Stimulated activated naive CD8-positive, alpha-beta T cell treated with anti-CD3 and anti-CD28 coated beads, Interleukin-15, Interleukin-2, amounts not matched to agents 100 U/mL and 50 U/mL, for 24 hours (primary cell): Measurements from ENCODE around the gene VCL.

ENCODE experiments used
- ATAC-seq: fragments of 150-1000 bp; cut with Tn5 transposase; one replicate; pipeline ENCODE4 v1.10.0; 2021
- DNase-seq: peaks from one replicate; pipeline ENCODE4 v3.0.0; 2021

Gene VCL

GRCh38 chr10:74151879-74152722, 154.2 kb downstream of the VCL start:
- no peak for DNase-seq
- no peak for ATAC-seq

- no peak for DNase-seq
- ATAC-seq = no peak
These were observed 155.2 kb downstream of the VCL start for GRCh38 chr10:74153123-74153522.

DNA sequence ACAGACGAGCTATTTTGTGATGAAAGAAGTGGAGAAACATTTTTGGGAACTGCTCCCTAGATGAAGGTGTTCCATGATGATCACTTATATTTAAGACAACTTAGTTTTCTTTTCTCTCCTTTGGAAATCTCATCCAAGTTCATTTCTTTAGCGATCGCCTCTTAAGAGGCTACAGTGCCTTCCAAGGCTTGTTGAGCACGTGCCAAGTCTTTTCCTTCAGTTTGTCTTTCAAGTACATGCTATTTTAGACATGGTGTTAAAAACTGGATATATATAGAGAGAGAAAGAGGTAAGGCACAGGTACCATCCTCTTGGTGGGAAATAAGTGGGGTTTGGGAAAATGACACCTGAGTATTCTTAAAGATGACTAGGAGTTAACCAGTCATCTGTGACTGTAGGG, 155.8 kb downstream of the VCL start:
- DNase-seq (no peak), ATAC-seq (no peak)

DNA sequence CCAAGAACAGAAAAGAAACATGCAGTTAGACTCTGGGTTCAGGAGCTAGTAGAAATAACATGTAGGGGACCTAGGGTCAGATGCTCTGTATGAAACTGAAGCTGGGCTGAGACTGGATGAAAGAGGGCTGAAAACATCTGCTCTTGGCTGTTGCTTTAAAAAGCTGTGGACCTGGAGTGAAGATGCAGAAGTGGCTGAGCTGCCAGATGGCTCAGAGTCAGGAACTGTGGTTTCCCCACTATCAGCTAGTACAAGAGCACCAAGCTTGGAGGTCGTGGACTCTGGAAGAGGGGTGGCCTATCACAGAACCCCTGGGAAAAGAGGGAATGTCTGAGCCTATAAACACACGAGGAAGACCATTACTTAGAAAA, 159.0 kb downstream of the VCL start:
- DNase-seq = no peak
- no peak for ATAC-seq

DNA sequence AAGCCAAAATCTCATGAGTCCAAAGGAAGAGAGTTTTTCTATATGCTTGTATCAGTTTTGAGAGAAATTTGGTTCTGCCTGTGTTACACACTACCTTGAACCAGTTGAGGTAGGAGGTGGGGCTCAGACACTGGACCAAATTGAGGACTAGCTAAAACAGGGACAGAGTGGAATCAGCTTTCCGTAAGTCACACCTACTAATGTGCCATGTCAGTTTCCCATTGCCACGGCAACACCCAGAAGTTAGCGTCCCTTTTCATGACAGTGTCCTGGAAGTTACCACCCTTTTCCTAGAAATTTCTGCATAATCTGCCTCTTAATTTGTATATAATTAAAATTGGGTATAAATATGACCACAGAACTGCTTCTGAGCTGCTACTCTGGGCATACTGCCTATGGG, 162.1 kb downstream of the VCL start:
- DNase-seq (no peak), ATAC-seq (no peak)

- no peak for ATAC-seq
- no peak for DNase-seq
These were observed 165.6 kb downstream of the VCL start for GRCh38 chr10:74163319-74164068.

GRCh38 chr10:74164716-74165529, 167.0 kb downstream of the VCL start:
- DNase-seq (no peak), ATAC-seq (no peak)

DNA sequence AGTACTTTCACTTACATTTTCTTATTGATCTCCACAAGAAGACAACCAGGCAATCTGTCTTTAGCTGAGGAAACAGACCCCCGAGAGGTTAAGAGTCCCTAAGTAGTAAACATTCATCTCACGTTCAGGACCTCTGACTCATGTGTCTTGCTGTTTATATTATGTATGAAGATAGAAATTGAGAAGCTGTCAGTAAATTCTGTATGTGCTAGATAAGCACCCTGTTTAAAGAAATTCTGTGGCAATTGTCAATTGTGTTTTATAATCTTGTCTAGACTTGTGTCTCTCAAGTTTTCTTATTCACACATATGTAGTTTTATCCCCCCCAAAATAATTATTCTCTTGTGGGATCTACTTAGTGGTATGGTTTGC, 167.6 kb downstream of the VCL start:
- ATAC-seq = no peak
- DNase-seq = no peak

- DNase-seq = no peak
- no peak for ATAC-seq
These were observed 169.5 kb downstream of the VCL start for GRCh38 chr10:74167443-74167842.
